ENCODE measurements around the gene URAD. TPM values are rescaled to one million over a fixed set of nuclear protein-coding genes. Genes with fewer than 3 reads are reported as not detected.

URAD gene
- total RNA-seq, 1 experiment from 2014 or later: not detected

- Mint-ChIP-seq H3K4me3 (ENCODE audit: low read depth, unreplicated experiment) (no peak overlapping the region), H3K9me3 (ENCODE audit: low read depth, unreplicated experiment) (no peaks in the 10 kb centered on the region), H3K4me1 (ENCODE audit: low read depth, unreplicated experiment) (peaks cover 16% of the 10 kb centered on the region), H3K27ac (ENCODE audit: unreplicated experiment) (no peak overlapping the region), H3K36me3 (ENCODE audit: insufficient read depth, unreplicated experiment) (no peaks in the 10 kb centered on the region), H3K27me3 (ENCODE audit: unreplicated experiment) (peaks cover 59% of the 10 kb centered on the region)
- DNase-seq: no peak
- intact Hi-C loops (cut with micrococcal nuclease; ENCODE audit: unreplicated experiment): no loop called here
- CTCF ChIA-PET: no interaction called here
- TF ChIP-seq CTCF (IDR thresholded peaks at IDR 0.05; ENCODE audit: unreplicated experiment): no peak
- BruUV-seq (replicated peaks): no TSS peak
These were observed 15.2 kb downstream of the URAD start for GRCh38 chr13:27973291-27973690.

- H3K36me3 Mint-ChIP-seq (ENCODE audit: insufficient read depth, unreplicated experiment): no peaks in the 10 kb centered on the region
- H3K4me1 Mint-ChIP-seq (ENCODE audit: low read depth, unreplicated experiment): peaks cover 17% of the 10 kb centered on the region
- H3K9me3 Mint-ChIP-seq (ENCODE audit: low read depth, unreplicated experiment): no peaks in the 10 kb centered on the region
- H3K27ac Mint-ChIP-seq (ENCODE audit: unreplicated experiment): no peak overlapping the region
- intact Hi-C loops (cut with micrococcal nuclease; ENCODE audit: unreplicated experiment): no loop called here
- no peak for DNase-seq
- CTCF ChIA-PET: no interaction called here
- no TSS peak for BruUV-seq (replicated peaks)
- peaks cover 59% of the 10 kb centered on the region for H3K27me3 Mint-ChIP-seq (ENCODE audit: unreplicated experiment)
- no peak overlapping the region for H3K4me3 Mint-ChIP-seq (ENCODE audit: low read depth, unreplicated experiment)
- no peak for TF ChIP-seq CTCF (IDR thresholded peaks at IDR 0.05; ENCODE audit: unreplicated experiment)
These were observed 16.0 kb downstream of the URAD start for GRCh38 chr13:27972478-27972820.

- no peak for DNase-seq
- TF ChIP-seq CTCF (IDR thresholded peaks at IDR 0.05; ENCODE audit: unreplicated experiment): no peak
- Mint-ChIP-seq H3K4me1 (ENCODE audit: low read depth, unreplicated experiment) (peaks cover 17% of the 10 kb centered on the region), H3K27ac (ENCODE audit: unreplicated experiment) (no peak overlapping the region), H3K4me3 (ENCODE audit: low read depth, unreplicated experiment) (no peak overlapping the region), H3K27me3 (ENCODE audit: unreplicated experiment) (peaks cover 59% of the 10 kb centered on the region), H3K9me3 (ENCODE audit: low read depth, unreplicated experiment) (no peaks in the 10 kb centered on the region), H3K36me3 (ENCODE audit: insufficient read depth, unreplicated experiment) (no peaks in the 10 kb centered on the region)
- intact Hi-C loops (cut with micrococcal nuclease; ENCODE audit: unreplicated experiment): no loop called here
- no TSS peak for BruUV-seq (replicated peaks)
- CTCF ChIA-PET: no interaction called here
These were observed 16.6 kb downstream of the URAD start for GRCh38 chr13:27971776-27972477.

- Mint-ChIP-seq H3K4me1 (ENCODE audit: low read depth, unreplicated experiment) (peaks cover 17% of the 10 kb centered on the region), H3K4me3 (ENCODE audit: low read depth, unreplicated experiment) (no peak overlapping the region), H3K27me3 (ENCODE audit: unreplicated experiment) (peaks cover 63% of the 10 kb centered on the region), H3K36me3 (ENCODE audit: insufficient read depth, unreplicated experiment) (no peaks in the 10 kb centered on the region), H3K27ac (ENCODE audit: unreplicated experiment) (no peak overlapping the region), H3K9me3 (ENCODE audit: low read depth, unreplicated experiment) (no peaks in the 10 kb centered on the region)
- CTCF ChIA-PET: no interaction called here
- DNase-seq: no peak
- BruUV-seq (replicated peaks): no TSS peak
- intact Hi-C loops (cut with micrococcal nuclease; ENCODE audit: unreplicated experiment): no loop called here
- TF ChIP-seq CTCF (IDR thresholded peaks at IDR 0.05; ENCODE audit: unreplicated experiment): no peak
These were observed 17.3 kb downstream of the URAD start for GRCh38 chr13:27971236-27971645.

Data from Calu3 (cell line).